OCI-LY3 (cell line): ENCODE measurements around the gene MIOX.

Experiments used
- EZH2phosphoT487 ChIP-seq: fragments of 200-600 bp; shearing (Covaris generic); IDR thresholded peaks from 2 replicates; pipeline ENCODE4 v1.6.1; 2018; ENCODE audit warnings: antibody characterized with exemption, mixed run types, low read depth
- TF ChIP-seq, protein P1 (sequence below): fragments of 200-600, 300-600 bp; sonication (generic); IDR thresholded peaks from 2 replicates; pipeline ENCODE4 v1.5.1; 2014; ENCODE audit warnings: antibody characterized with exemption, low read length, low read depth

DNA sequence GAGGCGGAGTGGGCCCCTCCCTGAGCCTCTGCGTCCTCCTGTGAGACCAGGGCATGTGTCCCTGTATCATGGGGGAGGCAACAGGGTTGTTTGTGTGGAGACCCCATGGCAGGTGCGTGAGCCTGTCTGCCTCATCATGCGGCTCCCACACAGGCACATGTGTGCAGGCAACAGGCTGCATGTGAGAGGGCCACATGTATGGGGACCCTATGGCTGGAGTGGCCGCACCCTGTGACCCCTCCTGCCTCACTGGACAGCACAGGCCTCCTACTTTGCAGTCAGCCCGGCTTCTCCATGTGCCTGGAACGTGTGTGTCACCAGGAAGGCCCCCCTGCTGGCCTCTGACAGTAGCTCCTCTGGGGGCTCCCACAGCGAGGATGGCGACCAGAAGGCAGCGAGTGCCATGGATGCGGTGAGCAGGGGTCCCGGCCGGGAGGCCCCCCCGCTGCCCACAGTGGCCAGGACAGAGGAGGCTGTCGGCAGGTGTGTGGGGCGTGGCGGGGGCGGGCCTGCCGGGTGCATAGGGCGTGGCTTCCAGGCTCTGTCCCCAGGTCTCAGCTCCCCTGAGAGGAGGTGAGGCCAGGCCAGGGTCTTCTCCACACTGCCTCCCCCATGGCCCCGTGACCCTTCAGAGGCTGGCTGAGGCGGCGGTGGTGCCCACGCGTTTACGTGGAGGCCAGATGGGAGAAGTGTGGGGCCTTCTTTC, 46.0 kb upstream of the MIOX start:
- TF ChIP-seq, protein P1, sequence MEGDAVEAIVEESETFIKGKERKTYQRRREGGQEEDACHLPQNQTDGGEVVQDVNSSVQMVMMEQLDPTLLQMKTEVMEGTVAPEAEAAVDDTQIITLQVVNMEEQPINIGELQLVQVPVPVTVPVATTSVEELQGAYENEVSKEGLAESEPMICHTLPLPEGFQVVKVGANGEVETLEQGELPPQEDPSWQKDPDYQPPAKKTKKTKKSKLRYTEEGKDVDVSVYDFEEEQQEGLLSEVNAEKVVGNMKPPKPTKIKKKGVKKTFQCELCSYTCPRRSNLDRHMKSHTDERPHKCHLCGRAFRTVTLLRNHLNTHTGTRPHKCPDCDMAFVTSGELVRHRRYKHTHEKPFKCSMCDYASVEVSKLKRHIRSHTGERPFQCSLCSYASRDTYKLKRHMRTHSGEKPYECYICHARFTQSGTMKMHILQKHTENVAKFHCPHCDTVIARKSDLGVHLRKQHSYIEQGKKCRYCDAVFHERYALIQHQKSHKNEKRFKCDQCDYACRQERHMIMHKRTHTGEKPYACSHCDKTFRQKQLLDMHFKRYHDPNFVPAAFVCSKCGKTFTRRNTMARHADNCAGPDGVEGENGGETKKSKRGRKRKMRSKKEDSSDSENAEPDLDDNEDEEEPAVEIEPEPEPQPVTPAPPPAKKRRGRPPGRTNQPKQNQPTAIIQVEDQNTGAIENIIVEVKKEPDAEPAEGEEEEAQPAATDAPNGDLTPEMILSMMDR, result no peak
- no peak for TF ChIP-seq EZH2phosphoT487
